ENCODE data around the gene MSH6.
A peak's percentile ranks its signal among the peaks of the same experiment; 100 is the strongest.

Gene MSH6

GRCh38 chr2:47782671-47783485, at the start of gene MSH6:
TSS of gene MSH6 (plus strand) at chr2:47783145. CDS start at chr2:47783234, 89 bp downstream.
- DNase-seq, result peak; percentile 77

GRCh38 chr2:47735136-47735869, 47.6 kb upstream of the MSH6 start:
- DNase-seq, result no peak

- no peak for DNase-seq
Observed at GRCh38 chr2:47735912-47736311, 47.0 kb upstream of the MSH6 start.

- DNase-seq, result no peak
Observed at GRCh38 chr2:47737191-47737975, 45.6 kb upstream of the MSH6 start.

- no peak for DNase-seq
Observed at GRCh38 chr2:47738331-47738730, 44.6 kb upstream of the MSH6 start.

GRCh38 chr2:47741101-47741500, 41.8 kb upstream of the MSH6 start:
- DNase-seq, result no peak

- DNase-seq, result no peak
Observed at GRCh38 chr2:47741637-47742036, 41.3 kb upstream of the MSH6 start.

- no peak for DNase-seq
Observed at GRCh38 chr2:47744074-47744473, 38.9 kb upstream of the MSH6 start.

GRCh38 chr2:47747878-47748277, 35.1 kb upstream of the MSH6 start:
- no peak for DNase-seq

GRCh38 chr2:47751856-47752414, 31.0 kb upstream of the MSH6 start:
- DNase-seq, result no peak

GRCh38 chr2:47767497-47767844, 15.5 kb upstream of the MSH6 start:
- no peak for DNase-seq

- DNase-seq, result no peak
Observed at GRCh38 chr2:47767880-47768609, 14.9 kb upstream of the MSH6 start.

GRCh38 chr2:47769318-47769717, 13.6 kb upstream of the MSH6 start:
- no peak for DNase-seq

- peak; percentile 33 for DNase-seq
Observed at GRCh38 chr2:47771211-47771610, 11.7 kb upstream of the MSH6 start.

- no peak for DNase-seq
Observed at GRCh38 chr2:47772343-47772742, 10.6 kb upstream of the MSH6 start.

GRCh38 chr2:47774567-47774966, 8.4 kb upstream of the MSH6 start:
- DNase-seq, result no peak

- no peak for DNase-seq
Observed at GRCh38 chr2:47777277-47777937, 5.5 kb upstream of the MSH6 start.

- DNase-seq, result no peak
Observed at GRCh38 chr2:47778698-47779425, 4.1 kb upstream of the MSH6 start.

- no peak for DNase-seq
Observed at GRCh38 chr2:47779426-47779790, 3.5 kb upstream of the MSH6 start.

GRCh38 chr2:47782381-47782670, 619 bp upstream of the MSH6 start:
- no peak for DNase-seq
